HepG2 (cell line): ENCODE data around the gene CDKN1C. TPM values are rescaled to one million over a fixed set of nuclear protein-coding genes. Genes with fewer than 3 reads are reported as not detected.

Experiments used
- DR1 ChIP-seq: sonication (generic); formaldehyde crosslinking; IDR thresholded peaks from 2 replicates; pipeline ENCODE4 v1.8.0; 2021; ENCODE audit warnings: mild to moderate bottlenecking, missing genetic modification reagents, inconsistent platforms
- FOXM1 ChIP-seq: sonication (generic); formaldehyde crosslinking; IDR thresholded peaks from 2 replicates; pipeline ENCODE4 v1.5.0; 2020; ENCODE audit warnings: missing genetic modification reagents
- FOXP4 ChIP-seq: sonication (generic); formaldehyde crosslinking; IDR thresholded peaks from 2 replicates; pipeline ENCODE4 v1.4.0; 2020; ENCODE audit warnings: missing genetic modification reagents
- HNF4G ChIP-seq, 2 experiments: sonication (generic) in 1 of 2; formaldehyde crosslinking in 1 of 2; IDR thresholded peaks; 2 replicates each; pipeline versions ENCODE4 v1.4.0 to v1.6.1; 2011 to 2020; ENCODE audit warnings: borderline replicate concordance in 2 of 2, low read depth in 2 of 2, mild to moderate bottlenecking in 2 of 2, low read length in 1 of 2, missing genetic modification reagents in 1 of 2, moderate library complexity in 1 of 2
- NFE2 ChIP-seq: sonication (generic); formaldehyde crosslinking; IDR thresholded peaks from 2 replicates; pipeline ENCODE4 v1.4.0; 2020; ENCODE audit warnings: missing genetic modification reagents
- SALL2 ChIP-seq: sonication (generic); formaldehyde crosslinking; IDR thresholded peaks from 2 replicates; pipeline ENCODE4 v1.8.1; 2023; ENCODE audit warnings: mild to moderate bottlenecking, missing genetic modification reagents, inconsistent platforms
- ZNF276 ChIP-seq: sonication (generic); formaldehyde crosslinking; IDR thresholded peaks from 2 replicates; pipeline ENCODE4 v1.4.0; 2020; ENCODE audit warnings: mild to moderate bottlenecking, low read depth, missing genetic modification reagents
- ZNF354B ChIP-seq: sonication (generic); formaldehyde crosslinking; IDR thresholded peaks from 2 replicates; pipeline ENCODE4 v1.8.0; 2022; ENCODE audit warnings: mild to moderate bottlenecking, missing genetic modification reagents
- ZNF383 ChIP-seq: sonication (generic); formaldehyde crosslinking; IDR thresholded peaks from 2 replicates; pipeline ENCODE4 v1.4.0; 2020; ENCODE audit warnings: missing genetic modification reagents, mild to moderate bottlenecking, borderline replicate concordance
- ZNF773 ChIP-seq: sonication (generic); formaldehyde crosslinking; IDR thresholded peaks from 2 replicates; pipeline ENCODE4 v1.4.0; 2020; ENCODE audit warnings: missing genetic modification reagents, borderline replicate concordance
- ZNF781 ChIP-seq: sonication (generic); formaldehyde crosslinking; IDR thresholded peaks from 2 replicates; pipeline ENCODE4 v1.5.1; 2020; ENCODE audit warnings: borderline replicate concordance, mild to moderate bottlenecking, missing genetic modification reagents; ENCODE audit errors: not compliant biosample characterization
- polyA plus RNA-seq, 8 experiments: library from polyadenylated mRNA; depleted of rRNA in 3 of 8; stranded (reverse) in 7 of 8; unstranded in 1 of 8; fragments of >200 nt; fragmentation: Illumina TruSeq in 4 of 8; extraction: Trizol in 4 of 8; gene quantifications; 2 replicates each; pipeline versions ENCODE4 v1.2.1 to v1.2.3, GENCODE V29; 2011 to 2016; ENCODE audit warnings: low read depth in 4 of 8, missing spikeins in 1 of 8, mixed read lengths in 1 of 8; ENCODE audit not compliant: insufficient read depth in 1 of 8
- total RNA-seq, 5 experiments: library from RNA; depleted of rRNA; stranded (reverse); fragments of >200 nt; fragmentation: Illumina TruSeq; extraction: Trizol; gene quantifications; 2 replicates each; pipeline ENCODE4 v1.2.3, GENCODE V29; 2016; ENCODE audit warnings: low read depth in 1 of 5

The CDKN1C gene
- total and polyA plus RNA-seq, 2 of the 13 experiments (the other 11 are each of a cell fraction or from before 2014, with no cell fraction given), result not detected

DNA sequence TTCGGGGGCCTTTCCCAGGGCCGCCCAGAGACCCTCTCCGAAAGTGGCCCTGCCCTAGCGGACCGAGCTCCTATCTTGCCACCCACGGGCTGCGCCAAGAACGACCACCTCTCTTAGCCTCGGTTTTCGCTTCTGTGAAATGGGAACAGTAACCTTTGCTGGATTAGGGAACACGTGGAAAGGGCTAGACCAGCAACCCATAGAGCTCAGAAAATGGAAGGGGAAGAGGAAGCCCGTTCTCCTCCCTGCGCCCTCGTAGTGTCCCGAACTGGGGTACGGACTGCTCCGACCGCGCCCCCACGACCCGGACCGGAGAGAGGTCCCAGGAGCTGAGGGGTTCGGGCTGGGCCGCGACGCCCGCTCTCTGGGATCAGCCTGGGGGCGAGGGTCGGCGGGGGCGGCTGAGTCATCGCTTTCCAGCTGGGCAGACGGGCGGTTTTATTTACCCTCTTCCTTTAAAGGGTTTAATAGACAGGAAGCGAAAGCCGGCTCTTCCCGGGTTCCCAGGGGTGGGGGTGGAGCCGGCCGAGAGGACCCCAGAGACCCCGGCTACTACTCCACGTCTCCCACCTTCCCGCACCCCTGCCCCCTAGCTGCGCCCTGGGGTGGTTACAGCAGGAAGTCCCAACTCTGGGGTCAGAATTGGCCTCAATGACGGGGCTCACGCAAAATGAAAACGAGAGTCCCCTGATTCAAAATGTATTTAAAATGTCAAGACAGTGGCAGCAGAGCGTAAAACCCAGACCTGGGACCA lies 44.6 kb upstream of the CDKN1C start (continued):
- TF ChIP-seq NFE2 (no peak), ZNF781 (CRISPR knock-in tag) (no peak), DR1 (CRISPR knock-in tag) (no peak), ZNF383 (no peak), SALL2 (CRISPR knock-in tag) (no peak), ZNF354B (CRISPR knock-in tag) (no peak), ZNF276 (CRISPR knock-in tag) (no peak), FOXP4 (CRISPR knock-in tag) (no peak), ZNF773 (no peak), HNF4G (IDR thresholded peaks at IDR 0.05; ENCODE audit: borderline replicate concordance, low read depth, low read length) (no peak), HNF4G (CRISPR knock-in tag; IDR thresholded peaks at IDR 0.05; ENCODE audit: borderline replicate concordance, low read depth) (no peak), FOXM1 (CRISPR knock-in tag) (no peak)
